ENCODE results near the gene HEATR5B. TPM values are rescaled to one million over a fixed set of nuclear protein-coding genes. Genes with fewer than 3 reads are reported as not detected.

The HEATR5B gene
- total and polyA plus RNA-seq, 2 of the 8 experiments (the other 6 are each of a cell fraction or from before 2014, with no cell fraction given), result 7.0 to 12.6 TPM

DNA sequence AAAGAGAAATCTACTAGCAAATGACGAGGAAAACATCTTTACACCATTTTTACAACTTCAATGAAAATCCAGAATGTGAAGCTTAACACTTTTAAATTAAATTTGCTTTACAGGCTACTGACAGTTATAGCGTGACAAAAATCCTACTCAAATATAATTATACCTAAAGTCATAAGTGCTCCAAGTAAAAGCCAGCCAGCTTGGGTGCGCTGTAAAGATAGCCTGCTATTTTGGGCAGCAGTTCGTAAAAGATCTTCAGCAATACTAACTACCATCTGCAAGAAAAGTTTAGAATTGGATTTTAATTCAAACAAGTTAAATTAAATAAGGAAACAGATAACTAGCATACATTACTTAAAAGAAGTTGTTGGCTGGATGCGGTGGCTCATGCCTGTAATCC is 22.4 kb downstream of the HEATR5B start (continued):
- TF ChIP-seq, protein P1, sequence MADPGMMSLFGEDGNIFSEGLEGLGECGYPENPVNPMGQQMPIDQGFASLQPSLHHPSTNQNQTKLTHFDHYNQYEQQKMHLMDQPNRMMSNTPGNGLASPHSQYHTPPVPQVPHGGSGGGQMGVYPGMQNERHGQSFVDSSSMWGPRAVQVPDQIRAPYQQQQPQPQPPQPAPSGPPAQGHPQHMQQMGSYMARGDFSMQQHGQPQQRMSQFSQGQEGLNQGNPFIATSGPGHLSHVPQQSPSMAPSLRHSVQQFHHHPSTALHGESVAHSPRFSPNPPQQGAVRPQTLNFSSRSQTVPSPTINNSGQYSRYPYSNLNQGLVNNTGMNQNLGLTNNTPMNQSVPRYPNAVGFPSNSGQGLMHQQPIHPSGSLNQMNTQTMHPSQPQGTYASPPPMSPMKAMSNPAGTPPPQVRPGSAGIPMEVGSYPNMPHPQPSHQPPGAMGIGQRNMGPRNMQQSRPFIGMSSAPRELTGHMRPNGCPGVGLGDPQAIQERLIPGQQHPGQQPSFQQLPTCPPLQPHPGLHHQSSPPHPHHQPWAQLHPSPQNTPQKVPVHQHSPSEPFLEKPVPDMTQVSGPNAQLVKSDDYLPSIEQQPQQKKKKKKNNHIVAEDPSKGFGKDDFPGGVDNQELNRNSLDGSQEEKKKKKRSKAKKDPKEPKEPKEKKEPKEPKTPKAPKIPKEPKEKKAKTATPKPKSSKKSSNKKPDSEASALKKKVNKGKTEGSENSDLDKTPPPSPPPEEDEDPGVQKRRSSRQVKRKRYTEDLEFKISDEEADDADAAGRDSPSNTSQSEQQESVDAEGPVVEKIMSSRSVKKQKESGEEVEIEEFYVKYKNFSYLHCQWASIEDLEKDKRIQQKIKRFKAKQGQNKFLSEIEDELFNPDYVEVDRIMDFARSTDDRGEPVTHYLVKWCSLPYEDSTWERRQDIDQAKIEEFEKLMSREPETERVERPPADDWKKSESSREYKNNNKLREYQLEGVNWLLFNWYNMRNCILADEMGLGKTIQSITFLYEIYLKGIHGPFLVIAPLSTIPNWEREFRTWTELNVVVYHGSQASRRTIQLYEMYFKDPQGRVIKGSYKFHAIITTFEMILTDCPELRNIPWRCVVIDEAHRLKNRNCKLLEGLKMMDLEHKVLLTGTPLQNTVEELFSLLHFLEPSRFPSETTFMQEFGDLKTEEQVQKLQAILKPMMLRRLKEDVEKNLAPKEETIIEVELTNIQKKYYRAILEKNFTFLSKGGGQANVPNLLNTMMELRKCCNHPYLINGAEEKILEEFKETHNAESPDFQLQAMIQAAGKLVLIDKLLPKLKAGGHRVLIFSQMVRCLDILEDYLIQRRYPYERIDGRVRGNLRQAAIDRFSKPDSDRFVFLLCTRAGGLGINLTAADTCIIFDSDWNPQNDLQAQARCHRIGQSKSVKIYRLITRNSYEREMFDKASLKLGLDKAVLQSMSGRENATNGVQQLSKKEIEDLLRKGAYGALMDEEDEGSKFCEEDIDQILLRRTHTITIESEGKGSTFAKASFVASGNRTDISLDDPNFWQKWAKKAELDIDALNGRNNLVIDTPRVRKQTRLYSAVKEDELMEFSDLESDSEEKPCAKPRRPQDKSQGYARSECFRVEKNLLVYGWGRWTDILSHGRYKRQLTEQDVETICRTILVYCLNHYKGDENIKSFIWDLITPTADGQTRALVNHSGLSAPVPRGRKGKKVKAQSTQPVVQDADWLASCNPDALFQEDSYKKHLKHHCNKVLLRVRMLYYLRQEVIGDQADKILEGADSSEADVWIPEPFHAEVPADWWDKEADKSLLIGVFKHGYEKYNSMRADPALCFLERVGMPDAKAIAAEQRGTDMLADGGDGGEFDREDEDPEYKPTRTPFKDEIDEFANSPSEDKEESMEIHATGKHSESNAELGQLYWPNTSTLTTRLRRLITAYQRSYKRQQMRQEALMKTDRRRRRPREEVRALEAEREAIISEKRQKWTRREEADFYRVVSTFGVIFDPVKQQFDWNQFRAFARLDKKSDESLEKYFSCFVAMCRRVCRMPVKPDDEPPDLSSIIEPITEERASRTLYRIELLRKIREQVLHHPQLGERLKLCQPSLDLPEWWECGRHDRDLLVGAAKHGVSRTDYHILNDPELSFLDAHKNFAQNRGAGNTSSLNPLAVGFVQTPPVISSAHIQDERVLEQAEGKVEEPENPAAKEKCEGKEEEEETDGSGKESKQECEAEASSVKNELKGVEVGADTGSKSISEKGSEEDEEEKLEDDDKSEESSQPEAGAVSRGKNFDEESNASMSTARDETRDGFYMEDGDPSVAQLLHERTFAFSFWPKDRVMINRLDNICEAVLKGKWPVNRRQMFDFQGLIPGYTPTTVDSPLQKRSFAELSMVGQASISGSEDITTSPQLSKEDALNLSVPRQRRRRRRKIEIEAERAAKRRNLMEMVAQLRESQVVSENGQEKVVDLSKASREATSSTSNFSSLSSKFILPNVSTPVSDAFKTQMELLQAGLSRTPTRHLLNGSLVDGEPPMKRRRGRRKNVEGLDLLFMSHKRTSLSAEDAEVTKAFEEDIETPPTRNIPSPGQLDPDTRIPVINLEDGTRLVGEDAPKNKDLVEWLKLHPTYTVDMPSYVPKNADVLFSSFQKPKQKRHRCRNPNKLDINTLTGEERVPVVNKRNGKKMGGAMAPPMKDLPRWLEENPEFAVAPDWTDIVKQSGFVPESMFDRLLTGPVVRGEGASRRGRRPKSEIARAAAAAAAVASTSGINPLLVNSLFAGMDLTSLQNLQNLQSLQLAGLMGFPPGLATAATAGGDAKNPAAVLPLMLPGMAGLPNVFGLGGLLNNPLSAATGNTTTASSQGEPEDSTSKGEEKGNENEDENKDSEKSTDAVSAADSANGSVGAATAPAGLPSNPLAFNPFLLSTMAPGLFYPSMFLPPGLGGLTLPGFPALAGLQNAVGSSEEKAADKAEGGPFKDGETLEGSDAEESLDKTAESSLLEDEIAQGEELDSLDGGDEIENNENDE (IDR thresholded peaks at IDR 0.05; ENCODE audit: insufficient replicate concordance, low read length), result no peak
- no peak for TF ChIP-seq SP2 (IDR thresholded peaks at IDR 0.05; ENCODE audit: low read length)
- TF ChIP-seq, protein P2, sequence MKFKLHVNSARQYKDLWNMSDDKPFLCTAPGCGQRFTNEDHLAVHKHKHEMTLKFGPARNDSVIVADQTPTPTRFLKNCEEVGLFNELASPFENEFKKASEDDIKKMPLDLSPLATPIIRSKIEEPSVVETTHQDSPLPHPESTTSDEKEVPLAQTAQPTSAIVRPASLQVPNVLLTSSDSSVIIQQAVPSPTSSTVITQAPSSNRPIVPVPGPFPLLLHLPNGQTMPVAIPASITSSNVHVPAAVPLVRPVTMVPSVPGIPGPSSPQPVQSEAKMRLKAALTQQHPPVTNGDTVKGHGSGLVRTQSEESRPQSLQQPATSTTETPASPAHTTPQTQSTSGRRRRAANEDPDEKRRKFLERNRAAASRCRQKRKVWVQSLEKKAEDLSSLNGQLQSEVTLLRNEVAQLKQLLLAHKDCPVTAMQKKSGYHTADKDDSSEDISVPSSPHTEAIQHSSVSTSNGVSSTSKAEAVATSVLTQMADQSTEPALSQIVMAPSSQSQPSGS (IDR thresholded peaks at IDR 0.05; ENCODE audit: low read length), result no peak
- TF ChIP-seq, protein P3, sequence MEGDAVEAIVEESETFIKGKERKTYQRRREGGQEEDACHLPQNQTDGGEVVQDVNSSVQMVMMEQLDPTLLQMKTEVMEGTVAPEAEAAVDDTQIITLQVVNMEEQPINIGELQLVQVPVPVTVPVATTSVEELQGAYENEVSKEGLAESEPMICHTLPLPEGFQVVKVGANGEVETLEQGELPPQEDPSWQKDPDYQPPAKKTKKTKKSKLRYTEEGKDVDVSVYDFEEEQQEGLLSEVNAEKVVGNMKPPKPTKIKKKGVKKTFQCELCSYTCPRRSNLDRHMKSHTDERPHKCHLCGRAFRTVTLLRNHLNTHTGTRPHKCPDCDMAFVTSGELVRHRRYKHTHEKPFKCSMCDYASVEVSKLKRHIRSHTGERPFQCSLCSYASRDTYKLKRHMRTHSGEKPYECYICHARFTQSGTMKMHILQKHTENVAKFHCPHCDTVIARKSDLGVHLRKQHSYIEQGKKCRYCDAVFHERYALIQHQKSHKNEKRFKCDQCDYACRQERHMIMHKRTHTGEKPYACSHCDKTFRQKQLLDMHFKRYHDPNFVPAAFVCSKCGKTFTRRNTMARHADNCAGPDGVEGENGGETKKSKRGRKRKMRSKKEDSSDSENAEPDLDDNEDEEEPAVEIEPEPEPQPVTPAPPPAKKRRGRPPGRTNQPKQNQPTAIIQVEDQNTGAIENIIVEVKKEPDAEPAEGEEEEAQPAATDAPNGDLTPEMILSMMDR (IDR thresholded peaks at IDR 0.05; ENCODE audit: control extremely low read depth in 1 of 3, insufficient read depth in 1 of 3, low read depth in 1 of 3, low read length in 3 of 3), result no peak
- TF ChIP-seq ZNF274 (IDR thresholded peaks at IDR 0.05; ENCODE audit: borderline replicate concordance, extremely low read depth, low read length), result no peak
- TF ChIP-seq SIN3A (conservative IDR thresholded peaks at IDR 0.05 in 1 of 2, IDR thresholded peaks at IDR 0.05 in 1 of 2; ENCODE audit: low read depth in 1 of 2, low read length in 2 of 2), result no peak
- no peak for TF ChIP-seq SIX5 (IDR thresholded peaks at IDR 0.05; ENCODE audit: low read depth, low read length)

Data from H1 (cell line).